HG03196 (cell line): ENCODE data around the gene SEPTIN5.
"Not testable (repeated sequence)": the region's sequence is repeated elsewhere in the genome, so short reads cannot be mapped to it uniquely, and the experiment has no call there.

Source experiments
- ATAC-seq: cut with Tn5 transposase; IDR thresholded peaks from one replicate; pipeline ENCODE4 v1.9.1; 2021; ENCODE audit not compliant: unreplicated experiment

SEPTIN5 gene

GRCh38 chr22:19714312-19715187 lies at the start of gene SEPTIN5:
SEPTIN5 (plus strand) TSS chr22:19714503; CDS start chr22:19714589, 86 bp downstream.
- no peak for ATAC-seq

GRCh38 chr22:19664951-19665783 lies 49.1 kb upstream of the SEPTIN5 start:
- ATAC-seq: no peak

DNA sequence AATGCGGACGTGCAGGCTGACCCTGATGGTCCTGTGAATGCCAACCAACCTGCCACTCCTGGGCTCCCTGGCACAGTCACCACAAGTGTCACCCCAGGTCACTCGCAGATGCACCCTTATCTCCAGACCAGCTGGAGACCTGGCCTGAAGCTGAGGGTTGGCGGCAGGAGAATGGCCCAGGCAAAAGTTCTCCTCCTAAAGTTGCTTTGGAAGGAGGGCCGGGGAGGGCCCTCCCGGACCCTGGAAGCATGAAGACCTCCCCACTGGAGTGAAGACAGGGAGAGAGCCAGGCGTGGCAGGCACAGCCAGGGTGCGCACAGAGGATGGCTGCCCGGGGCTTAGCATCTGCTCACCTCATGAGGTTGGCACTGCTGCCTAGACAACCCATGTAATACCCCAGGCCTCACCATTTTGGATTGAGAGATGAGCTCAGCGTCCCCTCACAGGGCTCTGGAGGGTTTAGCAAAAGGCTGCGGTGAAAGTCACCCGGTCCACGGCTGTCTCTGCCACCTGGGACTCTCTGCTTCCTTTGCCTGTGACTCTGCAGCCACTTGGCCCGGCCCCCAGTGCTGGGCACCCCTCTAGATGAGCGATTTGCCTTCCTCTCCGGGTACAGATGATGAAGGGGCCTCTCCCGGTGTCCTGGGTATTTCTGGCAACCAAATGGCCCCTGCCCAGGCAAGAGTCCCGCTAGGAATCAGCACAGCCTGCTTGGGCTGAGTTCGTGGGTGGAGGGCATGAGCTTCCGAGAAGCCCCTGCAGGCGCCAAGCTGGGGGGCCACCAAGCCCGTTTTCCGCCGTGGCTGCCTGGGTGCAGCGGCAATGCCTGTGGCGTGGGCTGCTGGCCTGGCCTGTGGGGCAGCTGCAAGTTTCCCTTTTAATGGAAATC lies 48.3 kb upstream of the SEPTIN5 start:
- no peak for ATAC-seq

DNA sequence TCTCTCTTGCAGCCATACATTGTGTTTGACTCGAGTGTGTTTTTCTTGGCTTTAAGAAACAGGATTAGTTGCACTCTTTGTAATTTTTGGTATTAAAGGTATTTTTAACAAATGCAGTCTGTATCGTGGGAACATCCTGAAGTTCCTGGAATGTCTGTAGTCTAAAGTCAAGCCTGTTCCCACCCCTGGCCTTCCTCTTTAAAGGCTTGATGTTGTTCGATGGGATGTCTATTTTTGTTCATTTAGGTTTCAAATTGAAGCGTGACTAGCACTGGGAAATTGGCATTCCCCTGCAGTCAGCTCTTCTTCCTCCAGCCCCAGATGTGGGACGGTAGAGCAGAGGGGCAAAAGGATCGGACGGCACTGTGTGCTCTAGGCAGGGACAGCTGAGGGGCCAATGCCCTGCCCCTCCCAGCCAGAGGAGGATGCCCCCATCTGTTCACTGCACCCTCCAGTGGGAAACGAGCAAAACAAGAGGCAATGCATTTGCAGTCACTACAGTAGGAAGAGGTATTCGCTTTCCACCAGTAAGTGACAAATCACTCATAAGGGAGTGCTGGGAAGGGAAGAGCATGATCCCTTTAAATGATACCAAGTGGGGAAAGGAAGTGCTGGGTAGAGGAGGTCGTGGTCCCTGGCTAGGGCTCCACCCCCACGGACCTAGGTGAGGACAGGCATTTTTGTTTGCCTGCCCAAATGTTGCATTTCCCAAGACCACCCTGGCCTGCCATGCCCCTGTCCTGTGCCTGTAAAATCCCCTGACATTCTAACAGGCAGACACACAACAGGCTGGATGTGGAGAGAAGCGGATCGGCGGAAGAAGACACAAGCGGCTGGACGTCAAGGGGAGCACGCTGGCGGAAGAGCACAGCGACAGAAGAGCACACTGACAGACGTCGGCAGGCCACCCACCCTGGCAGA lies 47.4 kb upstream of the SEPTIN5 start:
- ATAC-seq: no peak

DNA sequence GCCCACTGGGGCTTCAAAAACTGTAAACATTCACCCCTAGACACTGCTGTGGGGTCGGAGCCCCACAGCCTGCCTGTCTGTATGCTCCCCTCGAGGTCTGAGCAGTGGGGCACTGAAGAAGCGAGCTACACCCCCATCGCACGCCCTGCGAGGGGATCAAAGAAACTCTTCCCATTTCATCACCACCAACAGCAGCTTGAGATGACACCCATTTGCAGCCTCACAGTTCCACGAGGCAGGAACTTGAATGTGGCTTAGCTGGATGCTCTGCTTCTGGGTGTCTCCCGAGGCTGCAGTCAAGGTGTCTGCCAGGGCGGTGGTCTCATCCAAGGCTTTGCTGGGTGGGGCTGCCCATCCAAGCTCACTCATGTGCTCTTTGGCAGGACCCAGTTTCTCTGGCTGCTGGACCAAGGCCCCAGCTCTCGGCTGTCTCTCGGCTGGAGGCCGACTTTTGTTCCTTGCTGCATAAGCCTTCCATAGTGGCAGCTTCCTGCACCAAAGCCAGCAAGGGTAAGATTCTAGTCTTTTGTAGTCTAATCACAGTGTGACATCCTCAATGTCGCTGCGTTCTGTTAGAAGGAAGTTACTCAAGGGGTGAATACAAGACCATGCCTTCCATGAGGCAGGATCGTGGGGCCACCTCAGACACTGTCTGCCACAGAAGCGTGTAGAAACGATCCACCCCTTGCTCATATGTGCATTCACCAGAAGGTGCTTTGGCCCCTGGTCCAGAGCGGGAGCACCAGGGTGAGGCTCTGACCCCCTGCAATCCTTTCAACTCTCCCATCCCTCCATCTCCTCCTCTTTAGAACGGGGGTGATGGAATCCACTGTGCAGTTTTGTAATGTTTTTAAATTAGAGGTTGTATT lies 46.2 kb upstream of the SEPTIN5 start:
- no peak for ATAC-seq

- no peak for ATAC-seq
Observed at GRCh38 chr22:19668748-19669147, 45.6 kb upstream of the SEPTIN5 start.

DNA sequence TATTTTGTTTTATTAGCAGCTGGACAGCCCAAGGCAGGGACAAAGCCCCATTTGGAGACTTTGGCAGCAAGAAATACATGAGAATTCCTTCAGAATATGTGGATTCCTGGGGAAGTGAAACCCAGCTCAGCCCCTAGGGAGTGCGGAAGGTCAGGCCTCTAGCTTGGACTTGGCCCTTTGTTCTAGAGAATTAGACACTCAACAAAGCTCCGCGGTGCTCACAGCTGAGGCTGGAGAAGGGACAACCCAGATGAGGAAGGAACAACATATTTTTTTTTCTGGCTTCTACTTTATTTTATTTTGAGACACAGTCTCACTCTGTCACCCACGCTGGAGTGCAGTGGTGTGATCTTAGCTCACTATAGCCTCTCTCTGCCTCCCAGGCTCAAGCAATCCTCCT lies 44.7 kb upstream of the SEPTIN5 start:
- ATAC-seq: no peak

DNA sequence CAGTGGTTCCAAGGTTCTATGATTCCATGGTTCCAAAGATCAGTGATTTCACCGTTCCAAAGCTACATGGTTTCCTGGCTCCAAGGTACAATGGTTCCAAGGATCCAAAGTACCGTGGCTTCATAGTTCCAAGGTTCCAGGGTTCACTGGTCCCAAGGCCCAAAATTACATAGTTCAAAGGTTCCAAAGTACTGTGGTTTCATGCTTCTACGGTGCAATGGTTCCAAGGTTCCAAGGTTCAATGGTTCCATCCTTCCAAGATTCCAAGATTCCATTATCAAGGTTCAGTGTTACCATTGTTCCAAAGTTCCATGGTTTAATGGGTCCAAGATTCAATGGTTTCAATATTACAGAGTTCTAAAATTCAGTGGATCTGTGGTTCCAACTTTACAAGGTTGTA lies 43.0 kb upstream of the SEPTIN5 start:
- no peak for ATAC-seq

DNA sequence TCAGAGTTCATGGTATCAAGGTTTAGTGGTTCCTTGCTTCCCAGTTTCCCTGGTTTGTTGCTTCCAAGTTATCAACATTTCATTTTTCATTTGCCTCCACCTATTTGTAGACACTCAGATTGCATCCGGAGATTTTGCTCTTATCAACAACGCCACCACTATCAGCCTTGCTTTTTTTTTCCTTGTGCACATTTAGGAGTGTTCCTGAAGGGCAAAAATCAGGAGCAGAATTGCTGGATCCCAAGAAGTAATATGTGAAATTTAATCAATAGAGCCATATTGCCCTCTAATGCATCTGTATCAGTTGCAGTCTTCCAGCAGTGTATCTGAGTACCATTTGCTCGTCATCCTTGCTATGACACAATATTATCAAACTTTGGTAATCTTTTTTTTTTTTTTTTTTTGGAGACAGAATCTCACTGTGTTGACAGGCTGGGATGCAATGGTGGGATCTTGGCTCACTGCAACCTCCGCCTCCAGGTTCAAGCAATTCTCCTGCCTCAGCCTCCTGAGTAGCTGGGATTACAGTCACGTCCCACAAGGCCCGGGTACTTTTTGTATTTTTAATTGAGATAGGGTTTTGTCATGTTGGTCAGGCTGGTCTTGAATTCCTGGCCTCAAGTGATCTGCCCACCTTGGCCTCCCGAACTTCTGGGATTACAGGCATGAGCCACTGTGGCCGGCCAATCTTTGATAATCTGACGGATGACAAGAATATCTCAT lies 42.1 kb upstream of the SEPTIN5 start:
- ATAC-seq: no peak

DNA sequence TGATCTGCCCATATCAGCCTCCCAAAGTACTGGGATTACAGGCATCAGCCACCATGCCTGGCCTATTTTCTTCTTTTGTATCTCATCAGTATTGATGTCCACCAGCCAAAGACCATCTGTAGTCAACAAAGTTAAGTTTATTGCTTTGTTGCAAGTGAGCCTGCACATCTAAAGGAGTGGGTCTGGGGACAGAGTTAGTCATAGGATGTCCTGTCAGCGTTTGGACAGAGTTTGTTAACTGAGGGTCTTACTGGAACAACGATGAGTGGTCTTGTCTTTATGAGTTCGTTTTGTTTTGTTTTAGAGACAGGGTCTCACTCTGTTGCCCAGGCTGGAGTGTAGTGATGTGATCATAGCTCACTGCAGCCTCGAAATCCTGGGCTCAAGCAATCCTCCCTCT lies 40.6 kb upstream of the SEPTIN5 start:
- ATAC-seq: no peak

DNA sequence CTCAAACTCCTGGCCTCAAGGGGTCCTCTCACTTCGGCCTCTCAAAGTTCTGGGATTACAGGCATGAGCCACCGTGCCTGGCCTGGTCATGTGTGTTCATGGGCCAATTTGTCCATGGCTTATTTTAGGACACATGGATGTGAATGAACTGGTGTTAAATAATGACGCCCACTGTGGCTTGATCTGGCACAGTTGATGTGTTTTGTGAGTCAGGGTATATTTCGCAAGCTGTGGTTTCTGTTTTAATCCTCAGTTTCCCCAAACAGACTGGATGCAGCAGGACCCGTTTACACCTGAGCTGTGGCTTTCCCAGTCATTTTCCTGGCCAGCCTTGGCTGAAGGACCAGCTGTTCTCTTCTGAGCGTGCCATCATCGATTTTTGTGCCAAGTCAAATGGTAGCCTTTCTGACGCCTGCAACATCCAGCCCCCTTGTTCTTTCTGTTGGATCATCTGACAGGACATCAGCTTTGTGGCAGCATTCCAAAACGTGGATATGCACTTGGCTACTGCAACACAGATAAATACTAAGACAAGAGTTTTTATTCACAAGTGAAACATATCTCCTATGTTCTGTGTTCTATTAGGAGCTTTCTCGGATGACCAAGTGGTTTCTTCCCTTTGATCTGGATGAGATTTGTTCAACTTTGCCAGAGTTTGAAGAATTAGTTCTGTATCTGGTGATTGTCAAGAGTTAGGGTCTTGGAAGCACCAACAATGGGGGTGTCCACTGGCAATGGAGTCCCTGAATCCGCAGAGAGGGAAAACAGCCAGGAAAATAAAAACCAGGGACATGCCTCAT lies 40.0 kb upstream of the SEPTIN5 start:
- no peak for ATAC-seq

GRCh38 chr22:19674929-19675253 lies 39.4 kb upstream of the SEPTIN5 start:
- ATAC-seq: no peak

GRCh38 chr22:19675428-19675827 lies 38.9 kb upstream of the SEPTIN5 start:
- ATAC-seq: no peak

DNA sequence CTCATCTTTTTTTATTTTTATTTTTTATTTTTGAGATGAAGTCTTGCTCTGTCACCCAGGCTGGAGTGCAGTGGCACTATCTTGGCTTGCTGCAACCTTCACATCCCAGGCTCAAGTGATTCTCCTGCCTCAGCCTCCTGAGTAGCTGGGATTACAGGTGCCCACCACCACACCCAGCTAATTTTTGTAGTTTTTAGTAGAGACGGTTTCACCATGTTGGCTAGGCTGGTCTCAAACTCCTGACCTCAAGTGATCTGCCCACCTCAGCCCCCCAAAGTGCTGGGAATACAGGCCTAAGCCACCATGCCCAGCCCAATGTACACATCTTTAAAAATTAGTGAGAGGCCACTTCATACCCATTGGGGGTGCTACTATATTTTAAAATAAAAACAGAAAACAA lies 37.9 kb upstream of the SEPTIN5 start:
- not testable (repeated sequence) for ATAC-seq

DNA sequence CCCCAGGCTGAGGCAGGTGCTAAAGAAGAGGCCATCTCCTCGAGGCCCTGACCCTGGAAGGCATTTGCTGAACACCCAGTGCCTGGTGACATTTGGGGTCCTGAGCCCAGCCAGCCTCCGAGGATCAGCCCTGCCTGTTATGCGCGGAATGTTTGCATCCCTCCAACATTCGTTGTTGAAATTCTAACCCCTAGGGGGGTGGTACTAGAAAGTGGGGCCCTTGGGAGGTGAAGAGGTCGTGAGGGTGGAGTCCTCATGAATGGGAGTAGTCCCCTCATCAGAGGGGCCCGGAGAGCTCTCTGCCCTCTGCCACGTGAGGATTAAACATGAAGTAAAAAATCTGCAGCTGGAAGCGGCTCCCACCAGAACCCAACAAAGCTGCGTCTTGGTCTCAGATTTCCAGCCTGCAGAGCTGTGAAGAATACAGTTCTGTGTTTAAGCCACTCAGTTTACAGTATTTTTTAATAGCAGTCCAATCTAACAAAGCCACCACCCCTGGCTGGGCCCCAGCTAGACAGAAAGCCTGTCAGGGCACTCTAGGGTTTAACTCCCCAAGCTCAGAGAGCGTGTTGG lies 35.3 kb upstream of the SEPTIN5 start:
- ATAC-seq: no peak

DNA sequence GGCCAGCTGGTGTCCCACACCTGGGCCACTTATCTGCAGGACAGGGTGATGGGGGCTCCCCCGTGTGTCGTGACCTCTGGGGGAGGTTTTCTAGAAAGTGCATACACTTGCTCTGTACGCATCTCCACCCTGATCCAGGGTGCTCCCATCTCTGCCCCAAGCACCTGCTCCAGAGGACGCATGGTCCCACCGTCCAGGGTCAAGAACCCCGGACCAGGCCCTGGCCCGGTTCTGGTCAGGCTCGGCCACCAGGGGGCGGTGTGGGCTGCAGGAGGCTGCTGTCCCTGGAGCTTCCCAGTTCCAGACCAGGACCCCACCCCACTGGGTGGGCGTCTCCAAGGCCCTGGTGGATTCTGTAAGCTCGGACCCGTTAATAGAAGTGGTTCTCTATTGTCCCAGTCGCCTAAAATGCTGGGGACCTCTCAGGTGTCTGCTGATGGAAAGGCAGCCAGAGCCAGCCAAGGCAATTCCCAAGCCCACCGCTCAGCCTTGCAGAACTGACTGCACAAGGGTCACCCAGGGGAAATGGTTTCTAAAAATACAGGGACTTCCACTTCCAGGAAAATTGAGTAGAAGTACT lies 34.7 kb upstream of the SEPTIN5 start:
- ATAC-seq: no peak

GRCh38 chr22:19680287-19680881 lies 33.9 kb upstream of the SEPTIN5 start:
- no peak for ATAC-seq
